Stimulated activated CD4-positive, alpha-beta T cell treated with anti-CD3 and anti-CD28 coated beads, Interleukin-1b, Interleukin-23, amount 100 ng/mL, for 4 hours (primary cell): ENCODE data around the gene TMEM125.

Experiments used
- DNase-seq, 2 donors: peaks; one replicate each; pipeline ENCODE4 v3.0.0-alpha.2; 2020; ENCODE audit warnings: low read depth in 2 of 2

TMEM125 gene

GRCh38 chr1:43269627-43270375 is at the start of gene TMEM125:
TMEM125 (plus strand) TSS chr1:43269983; CDS start chr1:43272723, 2,740 bp downstream.
- no peak for DNase-seq

GRCh38 chr1:43220905-43221778 is 48.6 kb upstream of the TMEM125 start:
- no peak for DNase-seq

GRCh38 chr1:43221797-43222196 is 48.0 kb upstream of the TMEM125 start:
- DNase-seq = no peak

- DNase-seq = no peak
Measured at GRCh38 chr1:43222879-43223278, 46.9 kb upstream of the TMEM125 start.

GRCh38 chr1:43225168-43225567 is 44.6 kb upstream of the TMEM125 start:
- DNase-seq = no peak

GRCh38 chr1:43227143-43227764 is 42.5 kb upstream of the TMEM125 start:
- peak; percentile 85 to 87 for DNase-seq

- DNase-seq = no peak
Measured at GRCh38 chr1:43229826-43230780, 39.7 kb upstream of the TMEM125 start.

- DNase-seq = no peak
Measured at GRCh38 chr1:43232074-43232473, 37.7 kb upstream of the TMEM125 start.

GRCh38 chr1:43232482-43232881 is 37.3 kb upstream of the TMEM125 start:
- no peak for DNase-seq

- no peak for DNase-seq
Measured at GRCh38 chr1:43233631-43234030, 36.2 kb upstream of the TMEM125 start.

GRCh38 chr1:43234267-43234666 is 35.5 kb upstream of the TMEM125 start:
- no peak for DNase-seq

GRCh38 chr1:43235040-43235439 is 34.7 kb upstream of the TMEM125 start:
- DNase-seq = no peak

- no peak for DNase-seq
Measured at GRCh38 chr1:43235451-43236121, 34.2 kb upstream of the TMEM125 start.

- no peak for DNase-seq
Measured at GRCh38 chr1:43237121-43237520, 32.7 kb upstream of the TMEM125 start.

- DNase-seq = peak in 1 of 2 donors; percentile 4
Measured at GRCh38 chr1:43238085-43238484, 31.7 kb upstream of the TMEM125 start.

- no peak for DNase-seq
Measured at GRCh38 chr1:43238991-43239469, 30.8 kb upstream of the TMEM125 start.

GRCh38 chr1:43239484-43239883 is 30.3 kb upstream of the TMEM125 start:
- no peak for DNase-seq

GRCh38 chr1:43241413-43241836 is 28.4 kb upstream of the TMEM125 start:
- DNase-seq = no peak

- no peak for DNase-seq
Measured at GRCh38 chr1:43243299-43243698, 26.5 kb upstream of the TMEM125 start.

- no peak for DNase-seq
Measured at GRCh38 chr1:43246466-43247213, 23.1 kb upstream of the TMEM125 start.
